Liver (tissue), 9 donors: ENCODE measurements around the gene RNF181. TPM values are rescaled to one million over a fixed set of nuclear protein-coding genes. Genes with fewer than 3 reads are reported as not detected.

Experiments
- DNase-seq: peaks from one replicate; pipeline ENCODE4 v3.0.0-alpha.2; 2017; ENCODE audit warnings: low spot score
- H3K27ac ChIP-seq, 2 donors: one replicate each; pipeline ENCODE4 v1.7.0; 2013; ENCODE audit warnings: inconsistent platforms in 2 of 2, low read length in 2 of 2, control low read depth in 1 of 2, low read depth in 1 of 2, mild to moderate bottlenecking in 1 of 2
- H3K27me3 ChIP-seq, 4 donors: one replicate each; pipeline versions ENCODE4 v1.6.1 to v1.7.0; 2013; ENCODE audit warnings: low read length in 3 of 4, inconsistent platforms in 1 of 4, mild to moderate bottlenecking in 1 of 4, moderate library complexity in 1 of 4; ENCODE audit not compliant: control insufficient read depth in 4 of 4, insufficient read depth in 4 of 4
- H3K36me3 ChIP-seq, 4 donors: one replicate each; pipeline versions ENCODE4 v1.6.1 to v1.7.0; 2013; ENCODE audit warnings: low read length in 3 of 4, mild to moderate bottlenecking in 3 of 4, low read depth in 1 of 4, moderate library complexity in 1 of 4; ENCODE audit not compliant: control insufficient read depth in 4 of 4, insufficient read depth in 3 of 4
- H3K4me1 ChIP-seq, 4 donors: one replicate each; pipeline versions ENCODE4 v1.6.1 to v1.7.0; 2013; ENCODE audit warnings: low read length in 3 of 4, mild to moderate bottlenecking in 3 of 4, moderate library complexity in 1 of 4; ENCODE audit not compliant: control insufficient read depth in 4 of 4, insufficient read depth in 4 of 4
- H3K4me3 ChIP-seq, 3 donors: one replicate each; pipeline versions ENCODE4 v1.6.1 to v1.7.0; 2013; ENCODE audit warnings: low read length in 3 of 3, control low read depth in 1 of 3, low read depth in 1 of 3, mild to moderate bottlenecking in 1 of 3
- H3K9ac ChIP-seq, 2 donors: one replicate each; pipeline ENCODE4 v1.7.0; 2013; ENCODE audit warnings: low read length in 2 of 2, mild to moderate bottlenecking in 2 of 2, moderate library complexity in 2 of 2, control low read depth in 1 of 2, low read depth in 1 of 2
- H3K9me3 ChIP-seq, 4 donors: one replicate each; pipeline versions ENCODE4 v1.6.1 to v1.7.0; 2013; ENCODE audit warnings: low read length in 3 of 4; ENCODE audit not compliant: control insufficient read depth in 4 of 4
- ATF3 ChIP-seq: IDR thresholded peaks from 2 replicates; pipeline ENCODE4 v1.6.1; 2016; ENCODE audit warnings: antibody characterized with exemption
- CTCF ChIP-seq: fragments of 150-350 bp; IDR thresholded peaks from 2 replicates; pipeline ENCODE4 v1.5.1; 2017; ENCODE audit warnings: improper control_type of control experiment, low read depth, low read length; ENCODE audit not compliant: missing input control
- EGR1 ChIP-seq, 2 donors: IDR thresholded peaks; 2 replicates each; pipeline ENCODE4 v1.6.1; 2016 to 2018; ENCODE audit warnings: antibody characterized with exemption in 2 of 2, low read depth in 2 of 2
- FOXA1 ChIP-seq: IDR thresholded peaks from 2 replicates; pipeline ENCODE4 v1.6.1; 2016; ENCODE audit warnings: antibody characterized with exemption
- FOXA2 ChIP-seq: IDR thresholded peaks from 2 replicates; pipeline ENCODE4 v1.6.1; 2016; ENCODE audit warnings: antibody characterized with exemption
- GABPA ChIP-seq, 2 donors: IDR thresholded peaks in 1 of 2; conservative IDR thresholded peaks in 1 of 2; 2 replicates each; pipeline ENCODE4 v1.6.1; 2016; ENCODE audit warnings: antibody characterized with exemption in 2 of 2, mild to moderate bottlenecking in 1 of 2, moderate library complexity in 1 of 2
- HNF4A ChIP-seq, 2 donors: conservative IDR thresholded peaks; 2 replicates each; pipeline ENCODE4 v1.6.1; 2016; ENCODE audit warnings: antibody characterized with exemption in 2 of 2, mild to moderate bottlenecking in 2 of 2
- HNF4G ChIP-seq: IDR thresholded peaks from 2 replicates; pipeline ENCODE4 v1.6.1; 2016; ENCODE audit warnings: antibody characterized with exemption
- JUND ChIP-seq, 2 donors: IDR thresholded peaks; 2 replicates each; pipeline ENCODE4 v1.6.1; 2016; ENCODE audit warnings: antibody characterized with exemption in 2 of 2
- MAX ChIP-seq: IDR thresholded peaks from 2 replicates; pipeline ENCODE4 v1.6.1; 2016; ENCODE audit warnings: antibody characterized with exemption
- NR2F2 ChIP-seq: IDR thresholded peaks from 2 replicates; pipeline ENCODE4 v1.6.1; 2016; ENCODE audit warnings: antibody characterized with exemption
- RAD21 ChIP-seq, 2 donors: IDR thresholded peaks; 2 replicates each; pipeline ENCODE4 v1.6.1; 2016; ENCODE audit warnings: antibody characterized with exemption in 2 of 2, mild to moderate bottlenecking in 2 of 2
- REST ChIP-seq: IDR thresholded peaks from 2 replicates; pipeline ENCODE4 v1.6.1; 2016; ENCODE audit warnings: antibody characterized with exemption, mild to moderate bottlenecking
- RXRA ChIP-seq, 2 donors: IDR thresholded peaks; 2 replicates each; pipeline ENCODE4 v1.6.1; 2017 to 2018; ENCODE audit warnings: antibody characterized with exemption in 2 of 2, mild to moderate bottlenecking in 1 of 2
- SP1 ChIP-seq: IDR thresholded peaks from 2 replicates; pipeline ENCODE4 v1.6.1; 2018; ENCODE audit warnings: antibody characterized with exemption, mild to moderate bottlenecking
- TAF1 ChIP-seq: conservative IDR thresholded peaks from 2 replicates; pipeline ENCODE4 v1.6.1; 2016; ENCODE audit warnings: antibody characterized with exemption, mild to moderate bottlenecking
- YY1 ChIP-seq: IDR thresholded peaks from 2 replicates; pipeline ENCODE4 v1.6.1; 2016; ENCODE audit warnings: antibody characterized with exemption, mild to moderate bottlenecking
- ZBTB33 ChIP-seq: IDR thresholded peaks from 2 replicates; pipeline ENCODE4 v1.6.1; 2016; ENCODE audit warnings: antibody characterized with exemption
- WGBS: extraction: QIAGEN DNeasy Blood & Tissue Kit; methylation state at CpG from one replicate; pipeline ENCODE4 v1.1.7; 2013; 5-methylcytosine and 5-hydroxymethylcytosine counted together
- polyA plus RNA-seq, 2 donors: library from polyadenylated mRNA; stranded (reverse) in 1 of 2; unstranded in 1 of 2; fragments of 200-250 nt in 1 of 2; fragments of >200 nt in 1 of 2; fragmentation: Nextera tagmentation in 1 of 2; extraction: Ambion mirVana in 1 of 2; gene quantifications; one replicate each; pipeline versions ENCODE4 v1.2.1 to v1.2.3, GENCODE V29; 2013 to 2015
- total RNA-seq, 2 donors: library from RNA; depleted of rRNA; stranded (reverse); fragments of >200 nt; gene quantifications; one replicate each; pipeline ENCODE4 v1.2.3, GENCODE V29; 2014
- donor health status: healthy.
- donor health status: healthy.
- donor health status: healthy.
- donor health status: healthy.
- donor health status: healthy.

The RNF181 gene
- total and polyA plus RNA-seq, 4 donors = 101 to 195 (median 114) TPM

GRCh38 chr2:85589181-85589580 lies 6.4 kb upstream of the RNF181 start:
- peaks cover 12 to 42% (median 26%) of the 10 kb centered on the region in 4 donors for H3K4me1 ChIP-seq
- DNase-seq = no peak
- 88% methylated on average over 4 of the region's 4 CpGs for WGBS
- H3K27me3 ChIP-seq = no peaks in the 10 kb centered on the region
- TF ChIP-seq HNF4G (no peak), MAX (no peak), REST (no peak), NR2F2 (no peak), FOXA2 (no peak), CTCF (no peak), ATF3 (no peak), HNF4A (conservative IDR thresholded peaks at IDR 0.05) (no peak), SP1 (no peak), JUND (IDR thresholded peaks at IDR 0.05) (no peak), FOXA1 (no peak), ZBTB33 (no peak), RXRA (IDR thresholded peaks at IDR 0.05) (no peak), EGR1 (IDR thresholded peaks at IDR 0.05; ENCODE audit: low read depth in 2 of 2) (no peak), TAF1 (no peak), RAD21 (IDR thresholded peaks at IDR 0.05) (no peak), YY1 (no peak), GABPA (IDR thresholded peaks at IDR 0.05 in 1 of 2, conservative IDR thresholded peaks at IDR 0.05 in 1 of 2) (no peak)
- no peak overlapping the region for H3K9ac ChIP-seq
- no peaks in the 10 kb centered on the region for H3K36me3 ChIP-seq
- no peak overlapping the region for H3K4me3 ChIP-seq
- peak overlapping the region; percentile 53 to 74 for H3K27ac ChIP-seq
- no peaks in the 10 kb centered on the region for H3K9me3 ChIP-seq
